Neural progenitor cell (in vitro differentiated cells): ENCODE measurements around the gene CNPY4. TPM values are rescaled to one million over a fixed set of nuclear protein-coding genes. Genes with fewer than 3 reads are reported as not detected.

ENCODE experiments used
- DNase-seq: peaks from one replicate; pipeline ENCODE4 v3.0.0-alpha.2; 2016; ENCODE audit warnings: low spot score
- H2AFZ ChIP-seq: fragments of 200-600 bp; sonication (generic); replicated peaks from 2 replicates; pipeline ENCODE4 v1.6.1; 2016; ENCODE audit warnings: antibody characterized with exemption
- H3F3A ChIP-seq: fragments of 200-600 bp; sonication (generic); 2 replicates; pipeline ENCODE4 v1.6.1; 2016; ENCODE audit warnings: antibody characterized with exemption, low read depth
- H3K27ac ChIP-seq: fragments of 200-600 bp; sonication (generic); 2 replicates; pipeline ENCODE4 v1.5.1; 2016; ENCODE audit warnings: mild to moderate bottlenecking
- H3K27me3 ChIP-seq: fragments of 200-600 bp; sonication (generic); 2 replicates; pipeline ENCODE4 v1.6.1; 2016; ENCODE audit warnings: mild to moderate bottlenecking, moderate library complexity
- H3K36me3 ChIP-seq: fragments of 200-600 bp; sonication (generic); 2 replicates; pipeline ENCODE4 v1.5.1; 2016
- H3K4me1 ChIP-seq: fragments of 200-600 bp; sonication (generic); 2 replicates; pipeline ENCODE4 v1.6.1; 2016; ENCODE audit warnings: mixed run types
- H3K4me2 ChIP-seq: fragments of 200-600 bp; sonication (generic); 2 replicates; pipeline ENCODE4 v1.6.1; 2016
- H3K4me3 ChIP-seq: fragments of 200-600 bp; sonication (generic); 2 replicates; pipeline ENCODE4 v1.5.1; 2016
- H3K79me2 ChIP-seq: fragments of 200-600 bp; sonication (generic); 2 replicates; pipeline ENCODE4 v1.6.1; 2016; ENCODE audit warnings: low read depth
- H3K9ac ChIP-seq: fragments of 200-600 bp; sonication (generic); 2 replicates; pipeline ENCODE4 v1.6.1; 2016
- H3K9me3 ChIP-seq: fragments of 200-600 bp; sonication (generic); 2 replicates; pipeline ENCODE4 v1.5.1; 2016; ENCODE audit warnings: low read depth
- H4K20me1 ChIP-seq: fragments of 200-600 bp; sonication (generic); 2 replicates; pipeline ENCODE4 v1.6.1; 2016; ENCODE audit warnings: low read depth
- H3K27ac Mint-ChIP-seq: 3 replicates; pipeline ENCODE4 v1.8.0; 2021; ENCODE audit warnings: mixed read lengths
- H3K27me3 Mint-ChIP-seq: 2 replicates; pipeline ENCODE4 v1.8.0; 2022; ENCODE audit warnings: low read depth, mild to moderate bottlenecking, inconsistent platforms, moderate library complexity, mixed read lengths; ENCODE audit not compliant: insufficient read depth
- H3K36me3 Mint-ChIP-seq: 3 replicates; pipeline ENCODE4 v1.8.0; 2021; ENCODE audit warnings: mixed read lengths
- H3K4me1 Mint-ChIP-seq: 3 replicates; pipeline ENCODE4 v1.8.0; 2021; ENCODE audit warnings: mixed read lengths
- H3K4me3 Mint-ChIP-seq: 3 replicates; pipeline ENCODE4 v1.8.0; 2021; ENCODE audit warnings: mild to moderate bottlenecking, moderate library complexity, mixed read lengths
- H3K9me3 Mint-ChIP-seq: 3 replicates; pipeline ENCODE4 v1.8.0; 2020; ENCODE audit warnings: mixed read lengths
- CTCF ChIP-seq: fragments of 200-600 bp; sonication (generic); IDR thresholded peaks from 2 replicates; pipeline ENCODE4 v1.5.1; 2017; ENCODE audit warnings: antibody characterized with exemption, mild to moderate bottlenecking
- EZH2 ChIP-seq: fragments of 200-600 bp; sonication (generic); IDR thresholded peaks from 2 replicates; pipeline ENCODE4 v1.6.1; 2017; ENCODE audit warnings: antibody characterized with exemption, mild to moderate bottlenecking, moderate library complexity
- EZH2phosphoT487 ChIP-seq: fragments of 200-600 bp; sonication (generic); IDR thresholded peaks from 2 replicates; pipeline ENCODE4 v1.6.1; 2017; ENCODE audit warnings: antibody characterized with exemption
- microRNA counts: library from miRNA; unstranded; fragments of <30 nt; microRNA quantifications from one replicate; lab custom pipeline; 2016
- microRNA-seq: library from miRNA; unstranded; fragments of <30 nt; microRNA quantifications from one replicate; pipeline ENCODE4, GENCODE V29; 2016
- small RNA-seq: library from RNA; depleted of rRNA; stranded (forward); fragments of <200 nt; gene quantifications from one replicate; pipeline ENCODE3, GENCODE V24; 2015
- total RNA-seq: library from RNA; depleted of rRNA; stranded (reverse); fragments of >200 nt; gene quantifications from 2 replicates; pipeline ENCODE4 v1.2.3, GENCODE V29; 2015; ENCODE audit warnings: low replicate concordance

The CNPY4 gene
- total RNA-seq, 1 donor from 2014 or later: 25.8 TPM

GRCh38 chr7:100174582-100174981 is 55.1 kb downstream of the CNPY4 start:
- H4K20me1 ChIP-seq: peaks cover 60% of the 10 kb centered on the region
- H3K36me3 ChIP-seq: no peaks in the 10 kb centered on the region
- peaks cover 18% of the 10 kb centered on the region for H3K36me3 Mint-ChIP-seq
- peaks cover 28% of the 10 kb centered on the region for H3F3A ChIP-seq
- H3K4me3 Mint-ChIP-seq: peak overlapping the region; percentile 83
- peaks cover 23% of the 10 kb centered on the region for H3K4me1 ChIP-seq
- peaks cover 11% of the 10 kb centered on the region for H3K27me3 Mint-ChIP-seq
- no peak overlapping the region for H3K4me2 ChIP-seq
- H2AFZ ChIP-seq: no peak overlapping the region
- H3K9me3 ChIP-seq: no peaks in the 10 kb centered on the region
- no peak overlapping the region for H3K27ac ChIP-seq
- peaks cover 10% of the 10 kb centered on the region for H3K79me2 ChIP-seq
- no peak overlapping the region for H3K9ac ChIP-seq
- no peak for DNase-seq
- no peak overlapping the region for H3K27ac Mint-ChIP-seq
- peaks cover 31% of the 10 kb centered on the region for H3K4me1 Mint-ChIP-seq
- peaks cover 36% of the 10 kb centered on the region for H3K27me3 ChIP-seq
- TF ChIP-seq EZH2: no peak
- no peak for TF ChIP-seq CTCF
- no peak for TF ChIP-seq EZH2phosphoT487
- no peak overlapping the region for H3K4me3 ChIP-seq
- H3K9me3 Mint-ChIP-seq: no peaks in the 10 kb centered on the region

MicroRNAs within 50 kb of the gene (microRNA counts, 767-probe panel; counts per million panel counts)
- microRNA hsa-miR-106b-5p (lab: Ali Mortazavi, UCI) (9,266 counts per million, percentile 96 among the panel's probes with 10 or more counts), microRNA hsa-miR-25-3p (lab: Ali Mortazavi, UCI) (12,048 counts per million, percentile 99 among the panel's probes with 10 or more counts), microRNA hsa-miR-93-5p (lab: Ali Mortazavi, UCI) (12,550 counts per million, percentile 99 among the panel's probes with 10 or more counts)

Small RNA genes within 50 kb of the gene (microRNA-seq; reads per million reads assigned to microRNA genes)
- gene MIR106B (5,376 reads per million, percentile 98 among the genes with 10 or more reads in this experiment), gene MIR25 (284 reads per million, percentile 86 among the genes with 10 or more reads in this experiment), gene MIR4658 (not detected), gene MIR93 (3,842 reads per million, percentile 98 among the genes with 10 or more reads in this experiment)

Small RNA genes within 50 kb of the gene (small RNA-seq; reads per million reads assigned to genes)
- gene MIR106B: 16.4 reads per million, percentile 96 among the genes with 10 or more reads in this experiment
- 218 reads per million, percentile 99 among the genes with 10 or more reads in this experiment for gene MIR25
- 101 reads per million, percentile 98 among the genes with 10 or more reads in this experiment for gene MIR93

Other genes with a start within 250 kb of the CNPY4 start
- not detected in 2 replicates for gene OR2AE1, start 242.6 kb upstream of the CNPY4 start, total RNA-seq
- gene TRIM4, start 200.1 kb upstream of the CNPY4 start, total RNA-seq: 0.03 TPM in 1 of 2 replicates, not detected in the other
- 0.34 TPM in 1 of 2 replicates, not detected in the other for gene GJC3, start 190.0 kb upstream of the CNPY4 start, total RNA-seq
- not detected in 2 replicates for gene AZGP1, start 143.6 kb upstream of the CNPY4 start, total RNA-seq
- 39.7 and 43.2 TPM in 2 replicates for gene ZKSCAN1, start 104.0 kb upstream of the CNPY4 start, total RNA-seq
- 29.0 and 33.4 TPM in 2 replicates for gene ZSCAN21, start 69.9 kb upstream of the CNPY4 start, total RNA-seq
- gene ZNF3, start 37.9 kb upstream of the CNPY4 start, total RNA-seq: 56.0 and 73.6 TPM in 2 replicates
- 42.2 and 63.9 TPM in 2 replicates for gene COPS6, start 30.7 kb upstream of the CNPY4 start, total RNA-seq
- gene MCM7, start 18.2 kb upstream of the CNPY4 start, total RNA-seq: 206 and 297 TPM in 2 replicates
- gene AP4M1, start 18.0 kb upstream of the CNPY4 start, total RNA-seq: 15.3 and 15.4 TPM in 2 replicates
- gene TAF6, start 276 bp upstream of the CNPY4 start, total RNA-seq: 66.1 and 88.3 TPM in 2 replicates
- 1.6 and 2.7 TPM in 2 replicates for gene MBLAC1, start 7.3 kb downstream of the CNPY4 start, total RNA-seq
- gene LAMTOR4, start 29.3 kb downstream of the CNPY4 start, total RNA-seq: 70.5 and 123 TPM in 2 replicates
- 4.3 and 13.3 TPM in 2 replicates for gene TRAPPC14, start 39.1 kb downstream of the CNPY4 start, total RNA-seq
- 0.90 and 2.5 TPM in 2 replicates for gene GAL3ST4, start 49.0 kb downstream of the CNPY4 start, total RNA-seq
- 17.0 and 61.0 TPM in 2 replicates for gene GPC2, start 57.7 kb downstream of the CNPY4 start, total RNA-seq
- 0.58 and 1.2 TPM in 2 replicates for gene STAG3, start 58.3 kb downstream of the CNPY4 start, total RNA-seq
- gene PVRIG, start 100.3 kb downstream of the CNPY4 start, total RNA-seq: not detected in 2 replicates
- not detected in 2 replicates for gene SPDYE3, start 188.1 kb downstream of the CNPY4 start, total RNA-seq
- gene PILRB, start 238.5 kb downstream of the CNPY4 start, total RNA-seq: 19.3 and 43.6 TPM in 2 replicates